ENCODE results near the gene GRM8.

GRM8 gene

GRCh38 chr7:126803990-126804389, 448.8 kb downstream of the GRM8 start:
- no peak for DNase-seq
- Histone ChIP-seq H3K4me1 (ENCODE audit: low read length) (no peaks in the 10 kb centered on the region), H3K27me3 (replicated peaks; ENCODE audit: insufficient read depth, low read length) (no peaks in the 10 kb centered on the region), H4K20me1 (ENCODE audit: insufficient read depth, low read length) (no peaks in the 10 kb centered on the region), H3K4me2 (ENCODE audit: low read depth, low read length) (no peak overlapping the region), H3K27ac (ENCODE audit: low read length) (no peak overlapping the region), H3K9me3 (replicated peaks; ENCODE audit: insufficient read depth, low read length) (no peaks in the 10 kb centered on the region), H3K36me3 (replicated peaks; ENCODE audit: insufficient read depth, low read length) (no peaks in the 10 kb centered on the region), H3F3A (ENCODE audit: insufficient read depth, low read length) (no peaks in the 10 kb centered on the region), H2AFZ (ENCODE audit: low read length) (no peak overlapping the region), H3K79me2 (ENCODE audit: low read length) (no peaks in the 10 kb centered on the region), H3K9ac (ENCODE audit: low read length) (no peak overlapping the region), H3K9me2 (replicated peaks; ENCODE audit: insufficient read depth, low read length) (no peaks in the 10 kb centered on the region), H3K4me3 (ENCODE audit: low read length) (no peak overlapping the region)
- TF ChIP-seq CTCF (IDR thresholded peaks at IDR 0.05; ENCODE audit: low read length) (no peak), EZH2 (optimal IDR thresholded peaks at IDR 0.05; ENCODE audit: low read depth, low read length) (no peak), EZH2phosphoT487 (IDR thresholded peaks at IDR 0.05; ENCODE audit: low read length) (no peak)

- TF ChIP-seq EZH2phosphoT487 (IDR thresholded peaks at IDR 0.05; ENCODE audit: low read length) = no peak
- peak; percentile 94 for TF ChIP-seq CTCF (IDR thresholded peaks at IDR 0.05; ENCODE audit: low read length)
- TF ChIP-seq EZH2 (optimal IDR thresholded peaks at IDR 0.05; ENCODE audit: low read depth, low read length) = no peak
- Histone ChIP-seq H3F3A (ENCODE audit: insufficient read depth, low read length) (no peaks in the 10 kb centered on the region), H3K27me3 (replicated peaks; ENCODE audit: insufficient read depth, low read length) (no peaks in the 10 kb centered on the region), H3K79me2 (ENCODE audit: low read length) (no peaks in the 10 kb centered on the region), H3K4me1 (ENCODE audit: low read length) (no peaks in the 10 kb centered on the region), H4K20me1 (ENCODE audit: insufficient read depth, low read length) (no peaks in the 10 kb centered on the region), H2AFZ (ENCODE audit: low read length) (no peak overlapping the region), H3K36me3 (replicated peaks; ENCODE audit: insufficient read depth, low read length) (no peaks in the 10 kb centered on the region), H3K27ac (ENCODE audit: low read length) (no peak overlapping the region), H3K9ac (ENCODE audit: low read length) (no peak overlapping the region), H3K9me2 (replicated peaks; ENCODE audit: insufficient read depth, low read length) (no peaks in the 10 kb centered on the region), H3K4me2 (ENCODE audit: low read depth, low read length) (no peak overlapping the region), H3K9me3 (replicated peaks; ENCODE audit: insufficient read depth, low read length) (no peaks in the 10 kb centered on the region), H3K4me3 (ENCODE audit: low read length) (no peak overlapping the region)
- DNase-seq = peak; percentile 89
Observed at GRCh38 chr7:126803060-126803665, 449.6 kb downstream of the GRM8 start.

GRCh38 chr7:126801733-126802132, 451.0 kb downstream of the GRM8 start:
- Histone ChIP-seq H3K4me1 (ENCODE audit: low read length) (no peaks in the 10 kb centered on the region), H3K27ac (ENCODE audit: low read length) (no peak overlapping the region), H3K36me3 (replicated peaks; ENCODE audit: insufficient read depth, low read length) (no peaks in the 10 kb centered on the region), H3K9me2 (replicated peaks; ENCODE audit: insufficient read depth, low read length) (no peaks in the 10 kb centered on the region), H3F3A (ENCODE audit: insufficient read depth, low read length) (no peaks in the 10 kb centered on the region), H3K27me3 (replicated peaks; ENCODE audit: insufficient read depth, low read length) (no peaks in the 10 kb centered on the region), H3K4me2 (ENCODE audit: low read depth, low read length) (no peak overlapping the region), H3K9ac (ENCODE audit: low read length) (no peak overlapping the region), H4K20me1 (ENCODE audit: insufficient read depth, low read length) (no peaks in the 10 kb centered on the region), H2AFZ (ENCODE audit: low read length) (no peak overlapping the region), H3K79me2 (ENCODE audit: low read length) (no peaks in the 10 kb centered on the region), H3K9me3 (replicated peaks; ENCODE audit: insufficient read depth, low read length) (no peaks in the 10 kb centered on the region), H3K4me3 (ENCODE audit: low read length) (no peak overlapping the region)
- no peak for TF ChIP-seq CTCF (IDR thresholded peaks at IDR 0.05; ENCODE audit: low read length)
- TF ChIP-seq EZH2phosphoT487 (IDR thresholded peaks at IDR 0.05; ENCODE audit: low read length) = no peak
- TF ChIP-seq EZH2 (optimal IDR thresholded peaks at IDR 0.05; ENCODE audit: low read depth, low read length) = no peak
- DNase-seq = no peak
